ENCODE results near the gene S1PR5.
"Not testable (repeated sequence)": the region's sequence is repeated elsewhere in the genome, so short reads cannot be mapped to it uniquely, and the experiment has no call there.

The S1PR5 gene

DNA sequence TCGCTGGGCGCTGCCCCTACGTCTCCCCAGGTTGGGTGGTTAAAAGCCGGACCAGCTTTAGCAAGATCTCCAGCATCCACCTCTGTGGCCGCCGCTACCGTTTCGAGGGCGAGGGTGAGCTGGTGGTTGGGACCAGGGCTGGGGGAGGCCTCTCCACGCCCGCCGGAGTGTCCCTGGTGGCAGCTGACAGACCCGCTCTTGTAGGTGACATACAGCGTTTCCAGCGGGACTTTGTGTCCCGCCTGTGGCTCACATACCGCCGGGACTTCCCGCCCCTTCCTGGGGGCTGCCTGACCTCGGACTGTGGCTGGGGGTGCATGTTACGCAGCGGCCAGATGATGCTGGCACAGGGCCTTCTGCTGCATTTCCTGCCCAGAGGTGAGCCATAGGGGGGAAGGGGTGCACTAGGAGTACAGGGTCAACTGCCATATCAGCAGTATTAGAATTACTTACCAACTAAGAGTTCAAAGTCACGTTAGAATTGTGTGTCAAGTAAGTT, 27.6 kb upstream of the S1PR5 start:
- DNase-seq (ENCODE audit: low read depth in 3 of 3): no peak

DNA sequence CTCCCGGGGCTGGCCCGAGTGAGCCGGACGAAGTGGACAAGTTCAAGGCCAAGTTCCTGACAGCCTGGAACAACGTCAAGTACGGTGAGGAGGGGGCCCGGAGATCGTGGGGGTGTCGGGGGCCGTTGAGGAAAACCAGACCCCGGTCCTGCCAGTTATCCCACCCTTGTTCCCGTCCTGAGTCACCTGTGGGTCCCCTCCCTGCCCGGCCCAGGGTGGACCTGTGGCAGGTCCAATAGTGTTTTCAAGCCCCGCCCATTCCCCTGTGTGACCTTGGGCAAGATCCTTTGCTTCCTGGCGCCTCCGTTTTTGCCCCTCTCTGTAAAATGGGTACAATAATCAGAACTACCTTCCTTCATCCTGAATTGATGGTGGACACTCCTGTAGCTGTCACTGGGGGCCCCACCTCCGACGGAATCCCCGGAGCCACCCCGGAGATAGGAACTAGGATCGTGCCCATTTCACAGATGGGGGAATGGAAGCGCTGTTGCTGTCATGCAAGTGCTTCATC, 27.1 kb upstream of the S1PR5 start:
- no peak for DNase-seq (ENCODE audit: low read depth in 3 of 3)

DNA sequence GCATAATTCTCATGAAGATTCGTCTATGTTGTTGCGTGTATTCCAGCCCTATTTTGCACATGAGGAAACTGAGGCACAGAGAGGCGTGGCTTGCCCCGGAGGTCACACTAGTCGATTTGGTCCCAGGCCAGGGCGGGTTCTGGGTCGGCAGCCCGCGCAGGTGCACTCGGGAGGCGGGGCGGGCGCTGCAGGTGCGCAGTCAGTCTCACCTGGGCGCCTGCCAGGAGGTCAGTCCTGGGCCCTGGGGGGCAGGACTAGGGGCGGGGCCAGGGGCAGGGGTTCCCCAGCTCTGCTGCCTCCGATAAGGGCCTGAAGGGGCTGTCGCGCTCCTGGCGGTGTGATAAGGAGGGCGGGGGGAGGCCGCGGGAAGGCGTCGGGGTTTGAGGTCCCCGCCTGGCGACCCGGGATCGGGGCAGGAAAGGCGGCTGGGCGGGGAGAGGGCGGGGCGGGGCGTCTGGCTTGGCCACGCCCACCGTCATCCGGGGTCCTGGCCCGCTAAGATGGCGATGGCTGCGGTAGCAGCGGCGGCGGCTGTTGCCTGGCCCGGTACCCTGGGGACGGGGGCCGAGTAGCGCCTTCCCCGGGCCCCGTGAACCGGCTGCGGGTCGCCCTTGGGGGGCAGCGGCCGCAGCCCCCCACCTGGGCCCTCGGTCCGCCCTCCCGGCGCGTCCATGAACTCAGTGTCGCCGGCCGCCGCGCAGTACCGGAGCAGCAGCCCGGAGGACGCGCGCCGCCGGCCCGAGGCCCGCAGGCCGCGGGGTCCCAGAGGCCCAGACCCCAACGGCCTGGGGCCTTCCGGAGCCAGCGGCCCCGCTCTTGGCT, 26.4 kb upstream of the S1PR5 start, which contains the start of gene ATG4D:
ATG4D (plus strand) TSS at position 485 of the 822 bp plus-strand sequence; CDS start at position 672, 187 bp downstream.
- DNase-seq (ENCODE audit: low read depth in 3 of 3): peak; percentile 58 to 81 (median 63)

DNA sequence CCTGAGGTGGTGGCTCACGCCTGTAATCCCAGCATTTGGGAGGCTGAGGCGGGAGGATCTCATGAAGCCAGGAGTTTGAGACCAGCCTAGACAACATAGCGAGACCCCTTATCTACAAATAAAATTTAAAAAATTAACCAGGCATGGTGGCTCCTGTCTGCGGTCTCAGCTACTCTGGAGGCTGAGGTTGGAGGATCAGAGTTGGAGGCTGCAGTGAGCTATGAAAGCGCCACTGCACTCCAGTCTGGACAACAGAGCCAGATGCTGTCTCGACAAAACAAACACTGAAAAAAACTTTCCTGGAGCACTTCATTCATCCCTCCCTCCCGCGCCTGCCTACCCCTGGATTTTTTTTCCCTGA, 25.8 kb upstream of the S1PR5 start:
- no peak for DNase-seq (ENCODE audit: low read depth in 3 of 3)

DNA sequence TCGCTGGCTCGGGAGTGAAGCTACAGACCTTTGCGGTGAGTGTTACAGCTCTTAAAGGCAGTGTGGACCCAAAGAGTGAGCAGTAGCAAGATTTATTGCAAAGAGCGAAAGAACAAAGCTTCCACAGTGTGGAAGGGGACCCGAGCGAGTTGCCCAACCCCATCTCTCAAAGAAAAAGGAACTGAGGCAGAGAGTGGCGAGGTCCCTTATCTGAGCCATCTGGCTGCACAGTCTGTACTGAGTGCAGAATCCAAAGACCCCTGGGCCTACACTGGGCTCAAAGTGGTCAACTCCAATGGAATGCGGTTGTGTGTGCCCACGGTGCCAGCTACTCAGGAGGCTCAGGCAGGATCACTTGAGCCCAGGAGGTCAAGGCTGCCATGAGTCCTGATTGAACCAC, 21.8 kb upstream of the S1PR5 start:
- not testable (repeated sequence) for DNase-seq (ENCODE audit: low read depth in 3 of 3)

DNA sequence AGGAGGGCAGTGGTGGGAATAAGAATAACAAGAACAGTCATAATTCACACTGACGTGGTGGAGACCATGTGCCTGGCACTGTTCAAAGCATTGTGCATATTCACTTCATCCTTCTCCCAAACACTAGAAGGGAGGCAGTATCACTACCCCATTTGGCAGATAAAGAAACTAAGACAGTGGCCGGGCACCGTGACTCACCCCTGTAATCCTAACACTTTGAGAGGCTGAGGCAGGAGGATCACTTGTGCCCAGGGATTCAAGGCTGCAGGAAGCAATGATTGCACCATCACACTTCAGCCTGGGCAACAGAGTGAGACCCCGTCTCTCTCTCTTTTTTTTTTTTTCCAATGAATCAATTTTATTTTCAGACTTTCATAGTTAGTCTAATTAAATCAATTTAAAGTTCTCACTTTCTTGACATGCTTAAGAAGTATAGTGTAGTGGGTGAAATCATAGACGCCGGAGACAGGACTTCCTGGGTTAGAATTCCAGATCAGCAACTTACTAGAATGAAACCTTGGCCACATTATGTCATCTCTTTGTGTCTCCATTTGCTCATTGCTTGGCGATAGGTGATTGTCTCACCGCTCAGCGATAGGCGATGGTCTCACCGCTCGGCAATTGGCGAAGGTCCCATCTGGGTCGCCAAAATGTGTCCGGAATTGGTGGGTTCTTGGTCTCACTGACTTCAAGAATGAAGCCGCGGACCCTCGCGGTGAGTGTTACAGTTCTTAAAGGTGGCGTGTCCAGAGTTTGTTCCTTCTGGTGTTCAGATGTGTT, 21.1 kb upstream of the S1PR5 start:
- no peak for DNase-seq (ENCODE audit: low read depth in 3 of 3)

DNA sequence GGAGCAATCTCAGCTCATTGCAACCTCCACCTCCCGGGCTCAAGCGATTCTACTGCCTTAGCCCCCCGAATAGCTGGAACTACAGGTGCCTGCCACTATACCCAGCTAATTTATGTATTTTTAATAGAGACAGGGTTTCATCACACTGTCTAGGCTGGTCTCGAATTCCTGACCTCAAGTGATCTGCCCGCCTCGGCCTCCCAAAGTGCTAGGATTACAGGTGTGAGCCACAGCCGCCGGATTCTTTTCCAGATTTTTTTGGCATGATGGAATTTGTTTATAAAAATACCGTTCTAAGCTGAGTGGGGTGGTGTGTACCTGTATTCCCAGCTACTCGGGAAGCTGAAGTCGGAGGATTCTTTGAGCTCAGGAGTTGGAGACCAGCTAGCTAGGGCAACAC, 20.4 kb upstream of the S1PR5 start:
- no peak for DNase-seq (ENCODE audit: low read depth in 3 of 3)

DNA sequence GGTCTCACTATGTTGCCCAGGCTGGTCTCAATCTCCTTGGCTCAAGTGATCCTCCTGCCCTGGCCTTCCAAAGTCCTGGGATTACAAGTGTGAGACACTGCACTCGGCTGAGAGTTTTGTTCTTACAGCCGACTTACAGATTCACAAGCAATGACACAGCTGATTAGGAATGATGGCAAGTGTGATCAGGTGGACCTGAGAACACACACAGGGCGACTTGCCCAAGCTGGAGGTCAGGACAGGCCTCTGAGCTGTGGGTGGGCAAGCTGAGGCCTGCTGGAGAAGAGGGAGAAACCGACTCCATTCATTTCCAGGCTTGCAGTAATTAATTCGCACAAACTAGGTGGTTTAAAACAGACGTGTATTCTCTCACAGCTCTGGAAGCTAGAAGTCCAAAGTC, 18.4 kb upstream of the S1PR5 start:
- no peak for DNase-seq (ENCODE audit: low read depth in 3 of 3)

DNA sequence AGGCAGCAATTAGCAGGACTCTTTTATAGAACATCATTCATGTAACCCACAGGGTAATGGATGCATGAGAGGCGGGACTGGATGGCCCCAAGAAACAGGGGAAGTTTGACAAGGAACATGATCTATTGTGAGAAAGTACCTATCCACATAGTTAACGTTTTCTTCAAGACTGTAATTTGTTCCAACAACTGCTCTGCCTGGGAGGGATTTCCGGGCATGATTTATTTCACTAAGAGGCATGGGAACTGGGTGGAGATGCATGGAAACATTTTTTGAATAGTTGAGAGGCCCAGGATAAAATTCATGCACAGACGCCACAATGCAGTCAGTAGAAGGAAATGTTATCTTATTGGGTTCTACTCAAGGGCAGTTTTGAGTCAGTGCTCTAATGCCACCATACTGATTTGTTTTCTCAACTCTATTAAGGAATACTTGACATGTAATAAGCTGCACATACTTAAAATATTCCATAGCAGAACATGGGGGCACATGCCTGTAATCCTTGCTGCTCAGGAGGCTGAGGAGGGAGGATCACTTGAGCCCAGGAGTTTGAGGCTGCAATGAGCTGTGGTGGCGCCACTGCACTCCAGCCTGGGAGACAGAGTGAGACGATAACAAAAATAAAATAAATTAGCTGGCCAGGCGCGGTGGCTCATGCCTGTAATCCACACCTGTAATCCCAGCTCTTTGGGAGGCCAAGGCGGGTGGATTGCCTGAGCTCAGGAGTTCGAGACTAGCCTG, 16.6 kb upstream of the S1PR5 start:
- DNase-seq (ENCODE audit: low read depth in 3 of 3): no peak

DNA sequence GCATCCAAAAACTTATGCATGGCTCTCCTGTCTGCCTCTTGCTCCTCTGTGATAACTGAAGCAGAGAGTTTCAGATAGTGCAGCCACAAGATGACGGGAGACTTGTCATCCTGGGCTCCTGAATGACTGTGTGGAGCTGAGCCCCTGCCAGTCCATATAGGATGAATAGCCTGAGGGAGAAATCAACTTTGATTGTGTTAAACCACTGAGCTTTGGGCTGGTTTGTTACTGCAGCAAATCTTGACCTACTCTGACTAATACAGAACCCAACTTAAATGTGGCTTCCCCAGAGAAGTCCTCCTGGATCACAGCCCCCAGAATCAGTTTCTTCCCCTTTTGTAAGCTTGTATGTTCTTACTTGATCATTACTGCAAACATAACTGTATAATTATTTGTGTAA, 15.2 kb upstream of the S1PR5 start:
- DNase-seq (ENCODE audit: low read depth in 3 of 3): no peak

DNA sequence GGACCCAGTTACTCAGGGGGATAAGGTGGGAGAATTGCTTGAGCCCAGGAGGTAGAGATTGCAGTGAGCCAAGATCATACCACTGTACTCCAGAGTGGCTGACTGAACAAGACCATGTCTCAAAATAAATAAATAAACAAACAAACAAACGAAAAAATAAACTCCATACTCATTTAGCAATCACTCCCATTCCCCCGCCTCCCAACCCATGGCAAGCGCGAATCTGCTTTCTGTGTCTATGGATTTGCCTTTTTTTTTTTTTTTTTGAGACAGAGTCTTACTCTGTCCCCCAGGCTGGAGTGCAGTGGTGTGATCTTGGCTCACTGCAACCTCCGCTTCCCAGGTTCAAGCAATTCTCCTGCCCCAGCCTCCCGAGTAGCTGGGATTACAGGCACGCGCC, 9.6 kb upstream of the S1PR5 start:
- not testable (repeated sequence) for DNase-seq (ENCODE audit: low read depth in 3 of 3)

DNA sequence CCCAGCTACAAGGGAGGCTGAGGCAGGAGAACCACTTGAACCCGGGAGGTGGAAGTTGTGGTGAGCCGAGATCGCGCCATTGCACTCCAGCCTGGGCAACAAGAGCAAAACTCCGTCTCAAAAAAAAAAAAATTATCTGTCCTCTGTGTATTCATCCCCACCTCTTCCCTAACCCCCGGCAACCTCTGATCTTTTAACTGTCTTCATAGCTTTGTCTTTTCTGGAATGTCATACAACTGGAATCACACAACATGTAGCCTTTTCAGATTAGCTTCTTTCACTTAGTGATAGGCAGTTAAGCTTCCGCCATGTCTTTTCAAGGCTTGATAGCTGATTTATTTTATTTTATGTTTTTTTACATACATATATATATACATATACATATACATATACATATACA, 8.4 kb upstream of the S1PR5 start:
- no peak for DNase-seq (ENCODE audit: low read depth in 3 of 3)

DNA sequence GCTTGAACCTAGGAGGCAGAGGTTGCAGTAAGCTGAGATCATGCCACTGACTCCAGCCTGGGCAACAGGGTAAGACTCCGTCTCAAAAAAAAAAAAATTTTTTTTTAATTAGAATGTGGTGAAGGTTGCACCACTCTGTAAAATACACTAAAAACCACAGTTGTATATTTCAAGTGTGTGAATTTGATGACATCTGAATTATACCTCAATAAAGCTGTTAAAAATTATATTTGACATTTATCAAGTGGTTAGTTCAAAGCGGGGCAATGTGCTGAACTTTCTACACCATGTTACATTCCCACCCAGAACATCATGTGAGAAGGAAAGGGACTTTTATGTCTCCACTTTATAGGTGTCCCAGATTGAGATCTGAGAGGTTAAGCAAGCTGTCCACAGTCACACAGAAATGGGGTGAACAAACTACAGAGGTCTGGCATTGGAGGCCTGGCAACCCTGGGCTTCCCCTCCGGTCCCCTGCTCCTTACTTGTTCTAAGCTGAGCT, 5.9 kb upstream of the S1PR5 start:
- DNase-seq (ENCODE audit: low read depth in 3 of 3): no peak

DNA sequence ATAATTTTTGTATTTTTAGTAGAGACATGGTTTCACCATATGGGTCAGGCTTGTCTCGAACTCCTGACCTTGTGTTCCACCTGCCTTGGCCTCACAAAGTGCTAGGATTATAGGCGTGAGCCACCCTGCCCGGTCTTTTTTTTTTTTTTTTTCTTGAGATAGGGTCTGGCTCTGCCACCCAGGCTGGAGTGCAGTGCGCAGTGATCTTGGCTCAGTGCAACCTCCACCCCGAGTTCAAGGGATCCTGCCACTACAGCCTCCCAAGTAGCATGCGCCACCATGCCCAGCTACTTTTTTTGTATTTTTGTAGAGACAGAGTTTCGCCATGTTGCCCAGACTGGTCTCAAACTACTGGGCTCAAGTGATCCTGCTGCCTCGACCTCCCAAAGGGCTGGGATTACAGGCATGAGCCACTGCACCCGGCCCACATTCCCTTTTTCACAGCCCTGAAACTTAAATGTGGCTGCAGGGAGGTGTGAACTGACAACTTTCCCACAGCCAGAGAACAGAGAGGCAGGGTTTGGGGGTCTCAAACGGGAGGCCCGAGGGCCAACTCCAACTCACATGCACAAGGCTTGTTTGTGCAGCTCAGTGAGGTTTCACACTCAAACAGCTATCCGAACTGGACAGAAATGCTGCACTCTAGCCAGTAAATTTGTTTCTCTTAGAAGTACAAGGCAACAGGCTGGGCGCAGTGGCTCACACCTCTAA, 4.4 kb upstream of the S1PR5 start:
- no peak for DNase-seq (ENCODE audit: low read depth in 3 of 3)

DNA sequence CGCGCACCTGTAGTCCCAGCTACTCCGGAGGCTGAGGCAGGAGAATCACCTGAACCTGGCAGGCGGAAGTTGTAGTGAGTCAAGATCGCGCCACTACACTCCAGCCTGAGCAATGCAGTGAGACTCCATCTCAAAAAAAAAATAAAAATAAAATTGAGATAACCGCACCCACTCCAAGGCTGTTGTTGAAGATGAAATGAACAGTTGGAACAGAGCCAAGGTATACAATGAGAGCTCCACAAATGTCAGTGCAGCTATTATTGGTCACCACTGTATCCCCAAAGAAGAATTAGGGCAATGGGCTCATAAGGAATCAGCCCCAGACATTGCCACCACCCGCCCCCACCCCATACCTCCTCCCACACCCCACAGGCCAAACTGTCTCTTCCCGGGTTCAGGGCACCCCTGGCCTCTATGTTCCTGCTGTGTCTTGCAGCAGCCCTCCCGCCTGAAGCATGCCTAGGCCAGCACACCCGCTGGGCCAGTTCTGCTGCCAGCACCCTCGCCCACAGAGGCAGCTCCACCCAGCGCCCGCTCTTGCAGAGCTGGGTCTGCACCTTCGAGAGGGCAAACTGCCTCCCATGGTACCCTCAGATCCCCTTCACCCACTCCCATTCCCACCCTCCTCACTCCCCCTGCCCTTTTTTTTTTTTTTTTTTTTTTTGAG, 3.5 kb upstream of the S1PR5 start:
- no peak for DNase-seq (ENCODE audit: low read depth in 3 of 3)

DNA sequence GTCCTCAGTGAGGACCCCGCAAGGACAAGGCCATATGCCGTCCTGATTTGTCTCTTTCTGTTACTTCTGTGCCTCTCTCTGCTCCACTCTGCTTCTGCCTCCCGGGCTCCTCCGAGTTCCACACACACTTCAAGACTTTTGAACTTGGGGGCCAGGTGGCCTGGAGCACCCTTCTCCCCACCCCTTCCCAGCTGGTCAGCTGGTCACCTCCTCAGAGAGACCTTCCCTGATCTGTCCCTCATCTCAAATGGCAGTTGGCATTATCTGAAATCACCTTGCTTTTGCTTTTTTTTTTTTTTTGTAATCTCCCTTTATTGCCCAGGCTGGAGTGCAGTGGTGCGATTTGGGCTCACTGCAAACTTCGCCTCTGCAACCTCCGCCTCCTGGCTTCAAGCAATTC, 2.2 kb upstream of the S1PR5 start:
- no peak for DNase-seq (ENCODE audit: low read depth in 3 of 3)

DNA sequence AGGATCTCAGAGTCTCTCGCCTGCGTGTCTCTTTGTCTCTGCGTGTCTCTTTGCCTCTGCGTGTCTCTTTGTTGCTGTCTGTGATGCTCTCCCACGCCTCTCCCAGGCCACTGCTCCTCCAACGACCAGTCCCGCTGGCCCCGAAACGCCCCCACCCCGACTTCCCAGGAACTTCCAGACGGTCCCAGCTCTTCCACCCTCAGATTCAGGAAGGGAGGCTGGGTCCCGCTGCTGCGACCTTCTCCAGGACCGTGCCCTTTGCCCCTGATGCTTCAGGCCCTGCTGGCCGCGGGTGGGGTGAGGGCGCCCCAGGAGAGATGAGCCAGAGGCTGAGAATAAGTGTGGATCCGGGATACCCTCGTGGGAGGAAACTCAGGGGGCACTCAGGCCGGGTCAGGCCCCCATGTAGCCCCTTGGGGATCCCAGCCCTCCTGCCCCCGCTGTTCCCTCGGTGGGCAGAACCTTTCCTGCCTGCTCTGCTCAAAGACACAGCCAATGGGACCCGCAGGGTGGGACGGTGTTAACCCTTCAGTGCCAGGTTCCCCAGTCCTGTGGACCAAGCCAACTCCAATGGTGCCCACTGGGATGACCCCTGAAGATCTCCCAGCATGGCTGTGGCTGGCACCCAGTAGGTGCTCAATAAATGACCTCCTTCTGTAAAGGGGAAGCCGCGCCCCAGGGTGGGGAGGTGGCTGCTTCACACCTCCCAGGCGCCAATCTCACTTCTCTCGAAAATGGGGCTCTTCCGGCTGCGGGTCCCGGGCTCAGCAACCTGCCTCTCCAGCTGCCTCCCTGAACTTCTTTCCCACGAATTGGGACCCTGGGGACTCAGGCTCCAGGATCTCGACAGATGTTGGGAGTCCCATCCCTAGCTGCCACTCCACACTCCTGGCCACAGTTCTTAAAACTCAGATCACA, 1.5 kb upstream of the S1PR5 start:
- no peak for DNase-seq (ENCODE audit: low read depth in 3 of 3)

DNA sequence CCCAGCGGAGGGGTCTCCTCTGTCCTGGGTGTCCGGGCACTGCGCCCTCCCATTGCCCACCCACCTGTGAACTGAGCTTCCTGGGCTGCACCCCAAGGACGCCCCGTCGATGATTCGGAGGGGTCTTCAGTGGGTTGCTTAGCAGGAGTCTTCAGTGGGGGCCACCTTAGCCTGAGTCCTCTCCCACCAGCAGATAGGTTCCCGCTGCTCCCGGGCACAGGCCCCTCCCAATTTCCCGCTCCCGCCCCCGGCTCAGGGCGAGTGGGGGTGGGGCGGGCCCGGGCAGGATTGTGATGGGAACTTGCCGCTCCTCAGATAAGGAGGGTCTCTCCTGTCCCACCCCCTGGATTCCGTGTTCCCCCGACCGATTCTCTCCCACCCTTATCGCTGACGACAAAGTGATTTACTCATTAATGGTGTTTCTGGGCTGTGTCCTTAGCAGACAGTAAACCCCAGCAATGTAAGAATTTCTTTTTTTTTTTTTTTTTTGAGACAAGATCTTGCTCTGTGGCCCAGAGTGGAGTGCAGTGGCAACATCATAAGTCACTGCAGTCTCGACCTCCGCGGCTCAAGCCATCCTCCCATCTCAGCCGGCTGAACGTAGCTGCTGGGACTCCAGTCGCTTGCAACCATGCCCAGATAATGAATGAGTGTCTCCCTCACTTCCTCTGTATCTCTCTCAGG, 655 bp upstream of the S1PR5 start:
- no peak for DNase-seq (ENCODE audit: low read depth in 3 of 3)

DNA sequence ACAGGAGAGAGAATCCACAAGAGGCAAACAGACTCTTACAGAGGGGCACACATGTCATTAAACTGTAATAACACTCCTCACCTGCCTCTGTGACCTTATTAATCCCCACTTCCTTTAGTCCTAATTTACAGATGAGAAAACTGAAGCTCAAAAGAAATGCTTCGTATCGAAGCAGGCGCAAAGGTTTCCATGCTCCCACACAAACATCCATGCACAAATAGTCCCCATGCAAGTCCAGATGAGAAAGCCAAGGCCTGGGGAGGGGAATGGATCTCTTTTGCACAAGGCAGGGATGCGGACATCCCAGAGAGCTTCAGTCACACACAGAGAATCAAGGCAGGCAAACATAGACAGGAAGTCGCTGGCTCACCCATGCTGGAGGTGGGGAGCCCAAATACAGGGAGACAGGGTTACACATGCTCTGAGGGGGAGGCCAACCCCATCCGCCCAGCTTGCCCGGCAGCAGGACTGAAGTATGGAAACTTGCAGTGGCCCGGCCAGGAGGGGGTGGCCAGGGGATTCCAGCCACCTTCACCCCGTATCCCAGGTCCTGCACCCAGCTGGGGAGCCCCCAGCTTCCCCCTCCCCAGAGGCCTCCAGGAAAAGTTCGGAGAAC, 468 bp downstream of the S1PR5 start:
- DNase-seq (ENCODE audit: low read depth in 3 of 3): no peak
